Epithelial cell of proximal tubule (primary cell): ENCODE measurements around the gene ADGRG2. TPM values are rescaled to one million over a fixed set of nuclear protein-coding genes. Genes with fewer than 3 reads are reported as not detected.
"Not testable (repeated sequence)": the region's sequence is repeated elsewhere in the genome, so short reads cannot be mapped to it uniquely, and the experiment has no call there.

Experiments
- DNase-seq: peaks from one replicate; pipeline ENCODE4 v3.0.0-alpha.2; 2011; ENCODE audit warnings: low read depth
- H3K4me3 ChIP-seq: 2 replicates; pipeline ENCODE4 v1.5.1; 2011; ENCODE audit warnings: low read depth, mild to moderate bottlenecking, low read length
- CTCF ChIP-seq: conservative IDR thresholded peaks from 2 replicates; pipeline ENCODE4 v1.5.1; 2012; ENCODE audit warnings: low read depth, mild to moderate bottlenecking, low read length
- total RNA-seq: library from RNA; depleted of rRNA; stranded (reverse); fragments of >200 nt; gene quantifications from 2 replicates; pipeline ENCODE4 v1.2.3, GENCODE V29; 2015

The ADGRG2 gene
- total RNA-seq, 1 donor from 2014 or later = 0.17 TPM

GRCh38 chrX:19089555-19090040 is 32.7 kb downstream of the ADGRG2 start:
- H3K4me3 ChIP-seq = no peak overlapping the region
- no peak for DNase-seq
- TF ChIP-seq CTCF = no peak

- no peak for TF ChIP-seq CTCF
- no peak for DNase-seq
Measured at GRCh38 chrX:19086102-19086772, 36.0 kb downstream of the ADGRG2 start.

GRCh38 chrX:19085666-19086065 is 36.6 kb downstream of the ADGRG2 start:
- H3K4me3 ChIP-seq = no peak overlapping the region
- no peak for DNase-seq
- TF ChIP-seq CTCF = no peak

More at GRCh38 chrX:19086102-19086772, 36.0 kb downstream of the ADGRG2 start:
- H3K4me3 ChIP-seq = no peak overlapping the region

- no peak for TF ChIP-seq CTCF
- H3K4me3 ChIP-seq = no peak overlapping the region
- no peak for DNase-seq
Measured at GRCh38 chrX:19075754-19076153, 46.5 kb downstream of the ADGRG2 start.

- TF ChIP-seq CTCF = no peak
- no peak for DNase-seq
- no peak overlapping the region for H3K4me3 ChIP-seq
Measured at GRCh38 chrX:19072372-19072771, 49.9 kb downstream of the ADGRG2 start.

- DNase-seq = no peak
- no peak overlapping the region for H3K4me3 ChIP-seq
- TF ChIP-seq CTCF = no peak
Measured at GRCh38 chrX:19070555-19070994, 51.7 kb downstream of the ADGRG2 start.

- not testable (repeated sequence) for H3K4me3 ChIP-seq, DNase-seq
Measured at GRCh38 chrX:19066987-19067386, 55.3 kb downstream of the ADGRG2 start.
